ENCODE data around the gene PRPF18. TPM values are rescaled to one million over a fixed set of nuclear protein-coding genes. Genes with fewer than 3 reads are reported as not detected.

The PRPF18 gene
- total and polyA plus RNA-seq, 2 of the 4 experiments (the other 2 are of a cell fraction) = 10.0 to 16.9 TPM

DNA sequence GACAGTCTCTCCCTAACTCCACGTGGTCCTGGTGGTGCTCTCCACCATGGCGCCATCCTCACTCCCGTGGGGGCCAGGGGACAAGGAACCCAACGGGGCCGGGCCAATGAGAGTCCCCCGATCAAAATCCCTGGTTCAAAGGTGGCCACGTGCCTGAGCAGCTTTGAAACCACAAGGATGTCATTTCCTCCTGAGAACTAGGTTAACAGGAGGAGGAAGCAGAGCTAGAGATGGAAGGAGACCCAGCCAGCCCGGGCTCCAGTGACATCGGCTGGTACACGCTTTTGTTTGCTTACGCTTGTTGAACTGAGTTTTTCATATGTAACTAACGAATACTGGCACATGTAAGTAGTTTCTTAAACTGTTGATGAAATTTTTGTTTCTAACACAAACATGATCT is 61.7 kb downstream of the PRPF18 start:
- CTCF ChIA-PET = no interaction called here
- no peak for DNase-seq
- POLR2A ChIA-PET (ENCODE audit: unreplicated experiment) = no interaction called here

More for the DNA sequence above, 61.7 kb downstream of the PRPF18 start:
- no peaks in the 10 kb centered on the region for H3K9me3 ChIP-seq (ENCODE audit: control insufficient read depth, insufficient read depth, low read length)
- no peak overlapping the region for H4K91ac ChIP-seq (ENCODE audit: insufficient read depth, low read depth, low read length)
- H3K14ac ChIP-seq (replicated peaks; ENCODE audit: low read depth, low read length) = no peak overlapping the region
- no peak overlapping the region for H4K8ac ChIP-seq (ENCODE audit: low read depth in 2 of 2, low read length in 2 of 2)
- no peak overlapping the region for H3K18ac ChIP-seq (ENCODE audit: low read depth, low read length)
- H2BK5ac ChIP-seq (ENCODE audit: low read depth, low read length, poor library complexity, severe bottlenecking) = no peak overlapping the region
- peaks cover 0 to 19% of the 10 kb centered on the region in 2 experiments; a peak in 3 of 4 replicates for H3K79me1 ChIP-seq (ENCODE audit: low read depth in 1 of 2, low read length in 2 of 2)
- no TSS peak for BruUV-seq (replicated peaks)
- TF ChIP-seq CHD1 (IDR thresholded peaks at IDR 0.05; ENCODE audit: low read depth, low read length) (no peak), FOS (IDR thresholded peaks at IDR 0.05; ENCODE audit: low read depth, low read length) (no peak), MAFK (IDR thresholded peaks at IDR 0.05; ENCODE audit: low read depth, low read length) (no peak), RAD21 (IDR thresholded peaks at IDR 0.05; ENCODE audit: low read length) (no peak), USF2 (IDR thresholded peaks at IDR 0.05; ENCODE audit: low read depth, low read length) (no peak), CTCF (conservative IDR thresholded peaks at IDR 0.05; ENCODE audit: low read depth, low read length) (no peak)
- no peak overlapping the region for H2BK15ac ChIP-seq (ENCODE audit: low read depth, low read length)
- H2AK9ac ChIP-seq (replicated peaks; ENCODE audit: low read depth, low read length, poor library complexity) = no peak overlapping the region
- no peaks in the 10 kb centered on the region for H3K27me3 ChIP-seq (ENCODE audit: control insufficient read depth, insufficient read depth, low read length)
- no peaks in the 10 kb centered on the region for H3K4me1 ChIP-seq (ENCODE audit: control insufficient read depth, insufficient read depth, low read length)
- no peak for ATAC-seq (ENCODE audit: low read depth)
- no peak overlapping the region for H2AFZ ChIP-seq (replicated peaks; ENCODE audit: low read length, poor library complexity)
- H3K9ac ChIP-seq (ENCODE audit: low read depth, low read length) = no peak overlapping the region
- in situ Hi-C loops (cut with MboI; ENCODE audit: low sequenced_read_pairs) = no loop called here
- H3K4ac ChIP-seq (ENCODE audit: low read depth, low read length) = no peak overlapping the region
- 80% methylated on average over 4 of the region's 12 CpGs; no CpG with 5 or more reads in 1 of the 2 experiments for WGBS, 2 experiments (ENCODE audit: extremely low coverage in 2 of 2, insufficient read length in 1 of 2)
- H3K4me3 ChIP-seq (ENCODE audit: insufficient read depth, low read depth, low read length) = no peak overlapping the region
- H2BK20ac ChIP-seq (ENCODE audit: low read depth, low read length) = no peak overlapping the region
- peaks cover 9% of the 10 kb centered on the region; the same call in 1 of the 2 replicates for H4K20me1 ChIP-seq (ENCODE audit: insufficient read depth, low read length)
- H3K23ac ChIP-seq (ENCODE audit: low read depth, low read length) = no peak overlapping the region
- H2AK5ac ChIP-seq (ENCODE audit: low read depth, low read length) = no peak overlapping the region
- intact Hi-C loops (cut with micrococcal nuclease) = no loop called here
- peaks cover 55% of the 10 kb centered on the region for H3K36me3 ChIP-seq (ENCODE audit: control insufficient read depth, insufficient read depth, low read length)
- no peak overlapping the region for H3K27ac ChIP-seq (ENCODE audit: insufficient read depth, low read length)
- no peaks in the 10 kb centered on the region for H3K9me1 ChIP-seq (ENCODE audit: insufficient read depth, low read length)
- dilution Hi-C loops (cut with HindIII; ENCODE audit: low sequenced_read_pairs, unreplicated experiment) = no loop called here
- no peak overlapping the region for H4K5ac ChIP-seq (ENCODE audit: low read depth, low read length)
- H3K4me2 ChIP-seq (ENCODE audit: low read depth, low read length) = no peak overlapping the region
- H2BK120ac ChIP-seq (ENCODE audit: low read depth, low read length) = no peak overlapping the region
- H3K56ac ChIP-seq (ENCODE audit: extremely low read depth, insufficient read depth, low read length) = no peak overlapping the region

Data from IMR-90 (cell line).